ENCODE data around the gene GBX1. TPM values are rescaled to one million over a fixed set of nuclear protein-coding genes. Genes with fewer than 3 reads are reported as not detected.

GBX1 gene
- total and polyA plus RNA-seq, 2 of the 4 experiments (the other 2 are of a cell fraction) = not detected

- H4K91ac ChIP-seq (ENCODE audit: insufficient read depth, low read depth, low read length) = no peak overlapping the region
These were observed 59.6 kb downstream of the GBX1 start for GRCh38 chr7:151107882-151108281.

More at GRCh38 chr7:151107882-151108281, 59.6 kb downstream of the GBX1 start:
- no peak for DNase-seq
- Histone ChIP-seq H2AFZ (replicated peaks; ENCODE audit: low read length, poor library complexity) (no peak overlapping the region), H3K9me3 (ENCODE audit: control insufficient read depth, insufficient read depth, low read length) (no peaks in the 10 kb centered on the region), H3K18ac (ENCODE audit: low read depth, low read length) (no peak overlapping the region), H4K20me1 (ENCODE audit: insufficient read depth, low read length) (peaks cover 84% of the 10 kb centered on the region), H3K56ac (ENCODE audit: extremely low read depth, insufficient read depth, low read length) (no peak overlapping the region), H4K5ac (ENCODE audit: low read depth, low read length) (no peak overlapping the region), H3K23ac (ENCODE audit: low read depth, low read length) (no peak overlapping the region), H3K9me1 (ENCODE audit: insufficient read depth, low read length) (peaks cover 21% of the 10 kb centered on the region), H3K14ac (replicated peaks; ENCODE audit: low read depth, low read length) (no peak overlapping the region), H2BK15ac (ENCODE audit: low read depth, low read length) (no peak overlapping the region), H2AK5ac (ENCODE audit: low read depth, low read length) (no peak overlapping the region), H2BK120ac (ENCODE audit: low read depth, low read length) (no peak overlapping the region), H2BK5ac (ENCODE audit: low read depth, low read length, poor library complexity, severe bottlenecking) (no peak overlapping the region), H3K27ac (ENCODE audit: insufficient read depth, low read length) (no peak overlapping the region), H3K4me2 (ENCODE audit: low read depth, low read length) (no peak overlapping the region), H3K4me3 (ENCODE audit: insufficient read depth, low read depth, low read length) (no peak overlapping the region), H3K9ac (ENCODE audit: low read depth, low read length) (no peak overlapping the region), H3K79me1 (ENCODE audit: low read depth in 1 of 2, low read length in 2 of 2) (peaks cover 29 to 93% of the 10 kb centered on the region in 2 experiments), H3K4ac (ENCODE audit: low read depth, low read length) (no peak overlapping the region), H2BK20ac (ENCODE audit: low read depth, low read length) (no peak overlapping the region), H3K4me1 (ENCODE audit: control insufficient read depth, insufficient read depth, low read length) (peaks cover 13% of the 10 kb centered on the region), H4K8ac (ENCODE audit: low read depth in 2 of 2, low read length in 2 of 2) (no peak overlapping the region), H3K27me3 (ENCODE audit: control insufficient read depth, insufficient read depth, low read length) (no peaks in the 10 kb centered on the region), H3K36me3 (ENCODE audit: control insufficient read depth, insufficient read depth, low read length) (peaks cover 5% of the 10 kb centered on the region), H2AK9ac (replicated peaks; ENCODE audit: low read depth, low read length, poor library complexity) (no peak overlapping the region)
- in situ Hi-C loops (cut with MboI; ENCODE audit: low sequenced_read_pairs) (loop anchor here (10.0 to 25.0 kb wide), 2 partner anchors 203 to 321 kb away; no protein-coding TSS in a partner anchor), intact Hi-C loops (cut with micrococcal nuclease) (no loop called here), dilution Hi-C loops (cut with HindIII; ENCODE audit: low sequenced_read_pairs, unreplicated experiment) (no loop called here)
- TF ChIP-seq SMC3 (IDR thresholded peaks at IDR 0.05; ENCODE audit: low read depth, low read length) (no peak), MAFK (IDR thresholded peaks at IDR 0.05; ENCODE audit: low read depth, low read length) (no peak), RAD21 (IDR thresholded peaks at IDR 0.05; ENCODE audit: low read length) (no peak), MAZ (IDR thresholded peaks at IDR 0.05; ENCODE audit: borderline replicate concordance, low read depth, low read length) (no peak), FOS (IDR thresholded peaks at IDR 0.05; ENCODE audit: low read depth, low read length) (no peak), MXI1 (IDR thresholded peaks at IDR 0.05; ENCODE audit: borderline replicate concordance, low read depth, low read length) (no peak), RCOR1 (IDR thresholded peaks at IDR 0.05; ENCODE audit: insufficient replicate concordance, low read length) (no peak)
- no peak for ATAC-seq (ENCODE audit: low read depth)
- CTCF ChIA-PET = interaction anchor here (1.7 kb wide), 1 partner anchor 17 kb away, joined by 5 read pairs; no protein-coding TSS in a partner anchor
- POLR2A ChIA-PET (ENCODE audit: unreplicated experiment) = interaction anchor here (0.7 kb wide), 1 partner anchor 19 kb away, joined by 5 read pairs; no protein-coding TSS in a partner anchor
- BruUV-seq (replicated peaks) = no TSS peak
- 100% methylated on average over 1 of the region's 10 CpGs; no CpG with 5 or more reads in 1 of the 2 experiments for WGBS, 2 experiments (ENCODE audit: extremely low coverage in 2 of 2, insufficient read length in 1 of 2)
